Suprapubic skin (tissue), 4 donors: ENCODE measurements around the gene SKI.

Experiments used
- POLR2A ChIP-seq, 2 donors: fragments of 450-650 bp; IDR thresholded peaks; one replicate each; pipeline ENCODE4 v1.6.1; 2017; ENCODE audit warnings: antibody characterized with exemption in 2 of 2, mild to moderate bottlenecking in 2 of 2, moderate library complexity in 2 of 2
- POLR2AphosphoS5 ChIP-seq, 3 donors: sonication (generic); formaldehyde crosslinking; IDR thresholded peaks; one replicate each; pipeline ENCODE4 v1.6.1; 2017; ENCODE audit warnings: antibody characterized with exemption in 3 of 3
- TF ChIP-seq, protein P1 (sequence below), 2 donors: fragments of 200-600 bp in 1 of 2; fragments of 450-650 bp in 1 of 2; sonication (generic) in 1 of 2; IDR thresholded peaks; one replicate each; pipeline ENCODE4 v1.5.1; 2016 to 2019; ENCODE audit warnings: antibody characterized with exemption in 2 of 2, mild to moderate bottlenecking in 1 of 2, moderate library complexity in 1 of 2

DNA sequence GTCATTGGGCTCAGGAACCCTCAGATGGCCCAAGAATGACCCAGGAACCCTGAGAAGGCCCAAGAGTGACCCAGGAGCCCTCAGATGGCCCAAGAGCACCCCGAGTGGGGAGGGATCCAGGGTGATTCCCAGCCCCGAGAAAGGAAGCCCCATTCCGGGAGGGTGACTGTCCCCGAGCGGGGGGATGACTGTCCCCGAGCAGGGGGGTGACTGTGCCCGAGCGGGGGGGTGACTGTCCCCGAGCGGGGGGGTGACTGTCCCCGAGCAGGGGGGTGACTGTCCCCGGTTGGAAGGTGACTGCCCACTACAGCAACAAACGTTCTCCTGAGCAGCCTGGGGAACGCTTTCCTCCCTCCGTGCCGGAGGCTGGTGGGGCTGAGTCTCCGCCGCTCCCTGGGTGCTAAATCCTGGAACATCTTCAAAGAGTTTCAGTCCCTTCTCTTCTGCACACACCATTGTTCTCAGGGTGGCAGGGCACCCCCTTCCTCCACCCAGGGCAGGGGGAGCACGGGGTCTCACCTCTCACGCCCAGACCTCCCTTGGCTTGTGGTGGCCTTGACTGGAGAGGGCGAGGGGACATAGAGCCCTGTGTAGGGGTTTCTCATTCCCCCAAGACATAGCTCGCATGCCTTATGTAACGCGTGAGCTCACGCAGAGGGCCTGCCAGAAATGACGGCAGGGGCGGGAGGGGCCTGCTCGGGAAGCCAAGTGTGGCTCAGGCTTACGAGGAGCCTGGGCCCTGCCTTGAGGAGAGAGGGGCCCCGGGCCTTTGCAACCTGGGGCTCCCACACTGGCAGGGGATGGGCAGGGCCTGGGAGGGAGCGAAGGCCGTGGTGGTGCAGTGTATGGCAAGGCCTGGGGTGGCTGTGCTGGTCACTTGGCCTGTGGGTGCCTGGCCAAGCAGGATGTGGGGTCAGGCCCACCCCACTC is 14.3 kb upstream of the SKI start:
- TF ChIP-seq, protein P1, sequence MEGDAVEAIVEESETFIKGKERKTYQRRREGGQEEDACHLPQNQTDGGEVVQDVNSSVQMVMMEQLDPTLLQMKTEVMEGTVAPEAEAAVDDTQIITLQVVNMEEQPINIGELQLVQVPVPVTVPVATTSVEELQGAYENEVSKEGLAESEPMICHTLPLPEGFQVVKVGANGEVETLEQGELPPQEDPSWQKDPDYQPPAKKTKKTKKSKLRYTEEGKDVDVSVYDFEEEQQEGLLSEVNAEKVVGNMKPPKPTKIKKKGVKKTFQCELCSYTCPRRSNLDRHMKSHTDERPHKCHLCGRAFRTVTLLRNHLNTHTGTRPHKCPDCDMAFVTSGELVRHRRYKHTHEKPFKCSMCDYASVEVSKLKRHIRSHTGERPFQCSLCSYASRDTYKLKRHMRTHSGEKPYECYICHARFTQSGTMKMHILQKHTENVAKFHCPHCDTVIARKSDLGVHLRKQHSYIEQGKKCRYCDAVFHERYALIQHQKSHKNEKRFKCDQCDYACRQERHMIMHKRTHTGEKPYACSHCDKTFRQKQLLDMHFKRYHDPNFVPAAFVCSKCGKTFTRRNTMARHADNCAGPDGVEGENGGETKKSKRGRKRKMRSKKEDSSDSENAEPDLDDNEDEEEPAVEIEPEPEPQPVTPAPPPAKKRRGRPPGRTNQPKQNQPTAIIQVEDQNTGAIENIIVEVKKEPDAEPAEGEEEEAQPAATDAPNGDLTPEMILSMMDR (IDR thresholded peaks at IDR 0.05), result no peak
- TF ChIP-seq POLR2A (IDR thresholded peaks at IDR 0.05) (no peak), POLR2AphosphoS5 (IDR thresholded peaks at IDR 0.05) (peak in 2 of 3 donors; percentile 16 to 74)
